NCI-H748 (cell line): Measurements from ENCODE around the gene WBP1L.
"Not testable (repeated sequence)": the region's sequence is repeated elsewhere in the genome, so short reads cannot be mapped to it uniquely, and the experiment has no call there.

Source experiments
- DNase-seq: peaks from one replicate; lab custom pipeline; 2025; ENCODE audit not compliant: unreplicated experiment; lab: John Stamatoyannopoulos, UW

Gene WBP1L

DNA sequence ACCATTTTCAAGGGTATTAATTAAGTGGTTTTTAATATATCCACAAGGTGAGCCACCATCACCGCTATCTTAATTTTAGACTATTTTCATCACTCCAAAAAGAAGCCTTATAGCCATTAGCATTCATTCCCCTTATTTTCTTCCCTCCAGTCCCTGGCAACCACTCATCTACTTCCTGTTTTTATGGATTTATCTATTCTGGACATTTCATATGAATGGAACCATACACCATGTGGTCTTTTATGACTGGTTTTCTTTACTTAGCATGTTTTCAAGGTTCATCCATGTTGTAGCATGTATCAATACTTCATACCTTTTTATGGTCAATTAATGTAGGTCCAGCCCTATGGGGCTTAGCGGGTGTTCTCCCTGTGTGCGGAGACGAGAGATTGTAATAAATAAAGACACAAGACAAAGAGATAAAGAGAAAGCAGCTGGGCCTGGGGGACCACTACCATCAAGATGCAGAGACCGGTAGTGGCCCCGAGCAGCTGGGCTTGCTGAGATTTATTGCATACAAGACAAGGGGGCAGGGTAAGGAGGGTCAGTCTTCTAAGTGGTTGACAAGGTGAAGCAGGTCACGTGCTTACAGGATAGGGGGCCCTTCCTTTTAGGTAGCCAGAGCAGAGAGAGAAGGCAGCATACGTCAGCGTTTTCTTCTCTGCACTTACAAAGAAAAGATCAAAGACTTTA, 14.6 kb downstream of the WBP1L start:
- no peak for DNase-seq

DNA sequence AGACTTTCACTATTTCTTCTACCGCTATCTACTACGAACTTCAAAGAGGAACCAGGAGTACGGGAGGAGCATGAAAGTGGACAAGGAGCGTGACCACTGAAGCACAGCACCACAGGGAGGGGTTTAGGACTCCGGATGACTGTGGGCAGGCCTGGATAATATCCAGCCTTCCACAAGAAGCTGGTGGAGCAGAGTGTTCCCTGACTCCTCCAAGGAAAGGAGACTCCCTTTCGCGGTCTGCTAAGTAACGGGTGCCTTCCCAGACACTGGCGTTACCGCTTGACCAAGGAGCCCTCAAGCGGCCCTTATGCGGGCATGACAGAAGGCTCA, 15.2 kb downstream of the WBP1L start:
- DNase-seq = not testable (repeated sequence)

DNA sequence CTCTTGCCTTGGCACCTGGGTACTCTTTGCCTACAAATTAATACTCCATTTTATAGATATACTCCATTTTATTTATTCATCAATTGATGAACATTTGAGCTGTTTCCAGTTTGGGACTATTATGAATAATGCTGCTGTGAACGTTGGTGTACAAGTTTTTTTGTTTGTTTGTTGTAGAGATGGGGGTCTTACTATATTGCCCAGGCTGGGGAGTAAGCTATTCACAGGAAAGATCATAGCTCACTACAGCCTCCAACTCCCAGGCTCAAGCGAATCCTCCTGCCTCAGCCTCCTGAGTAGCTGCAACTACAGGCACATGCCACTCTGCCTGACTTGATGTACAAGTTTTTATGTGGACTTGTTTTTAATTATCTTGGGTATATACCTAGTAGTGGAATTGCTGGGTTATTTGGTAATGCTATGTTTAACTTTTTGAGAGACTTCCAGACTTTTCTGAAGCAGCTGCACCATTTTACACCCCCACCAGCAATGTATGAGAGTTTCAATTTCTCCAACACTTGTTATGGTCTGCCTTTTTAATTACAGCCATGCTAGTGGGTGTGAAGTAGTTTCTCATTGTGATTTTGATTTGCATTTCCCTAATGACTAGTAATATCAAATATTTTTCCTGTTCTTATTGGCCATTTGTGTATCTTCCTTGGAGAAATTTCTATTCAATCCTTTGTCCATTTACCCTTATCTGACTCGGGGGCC, 15.9 kb downstream of the WBP1L start:
- no peak for DNase-seq

DNA sequence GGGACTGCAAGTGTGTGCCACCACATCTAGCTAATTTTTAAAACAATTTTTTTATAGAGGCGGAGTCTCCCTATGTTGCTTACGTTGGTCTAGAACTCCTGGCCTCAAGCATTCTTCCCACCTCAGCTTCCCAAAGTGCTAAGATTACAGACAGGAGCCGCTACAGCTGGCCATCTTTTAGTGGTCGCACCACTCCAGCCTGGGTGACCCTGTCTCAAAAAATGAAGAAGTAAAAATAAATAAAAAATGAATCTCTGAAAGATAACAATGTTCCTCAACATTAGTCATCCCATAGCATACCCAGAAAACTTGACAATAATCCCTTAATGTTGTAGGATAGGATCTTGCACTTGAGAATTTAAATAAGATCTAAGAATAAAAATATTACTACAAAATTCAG, 18.2 kb downstream of the WBP1L start:
- DNase-seq = no peak

DNA sequence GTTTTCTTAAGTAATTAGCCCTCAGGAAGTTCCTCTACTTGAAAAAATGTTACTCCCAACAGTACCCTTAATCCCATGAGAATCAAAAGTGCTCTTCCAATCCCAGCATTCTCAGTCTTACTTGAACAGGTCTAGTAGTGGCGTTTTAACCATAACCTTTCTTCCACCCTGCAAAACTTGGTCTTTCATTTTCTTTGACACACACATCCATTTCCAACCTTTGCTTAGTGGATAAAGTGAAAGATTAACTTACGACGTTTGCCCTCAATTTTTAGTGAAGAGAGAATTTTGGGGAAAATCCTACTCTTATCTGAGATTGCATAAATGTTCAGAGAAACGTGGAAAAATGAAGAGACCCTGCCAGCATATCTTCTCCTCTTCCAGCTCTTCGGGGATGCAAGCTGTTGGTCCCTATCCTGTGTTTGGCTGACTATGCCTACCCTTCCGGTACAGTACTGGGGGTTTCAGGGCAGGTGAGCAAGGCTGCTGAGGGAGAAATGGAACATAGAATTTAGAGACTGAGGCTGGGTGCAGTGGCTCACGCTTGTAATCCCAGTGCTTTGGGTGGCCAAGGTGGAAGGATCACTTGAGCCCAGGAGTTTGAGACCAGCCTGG, 18.8 kb downstream of the WBP1L start:
- DNase-seq = no peak

DNA sequence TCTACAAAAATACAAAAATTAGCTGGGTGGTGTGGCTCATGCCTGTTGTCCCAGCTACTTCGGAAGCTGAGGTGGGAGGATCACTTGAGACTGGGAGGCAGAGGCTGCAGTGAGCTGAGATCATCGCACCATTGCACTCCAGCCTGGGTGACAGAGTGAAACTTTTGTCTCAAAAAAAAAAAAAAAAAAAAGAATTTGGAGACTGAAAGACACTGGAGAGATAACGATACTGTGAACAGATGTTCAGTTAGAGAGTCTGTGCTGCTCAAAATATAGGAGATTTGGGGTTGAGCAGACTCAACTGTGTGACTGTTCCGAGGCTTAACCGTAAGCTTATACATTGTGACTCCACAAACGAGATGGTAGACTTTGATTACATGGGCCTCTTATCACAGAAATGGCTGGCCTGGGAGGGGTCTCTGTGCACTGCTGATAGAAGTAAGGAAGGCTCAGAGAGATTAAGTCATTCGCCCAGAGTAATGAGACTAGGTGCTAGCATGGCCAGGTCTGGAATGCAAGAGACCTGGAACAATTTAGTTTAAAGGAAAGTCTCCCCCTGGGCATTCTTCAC, 19.4 kb downstream of the WBP1L start:
- no peak for DNase-seq

DNA sequence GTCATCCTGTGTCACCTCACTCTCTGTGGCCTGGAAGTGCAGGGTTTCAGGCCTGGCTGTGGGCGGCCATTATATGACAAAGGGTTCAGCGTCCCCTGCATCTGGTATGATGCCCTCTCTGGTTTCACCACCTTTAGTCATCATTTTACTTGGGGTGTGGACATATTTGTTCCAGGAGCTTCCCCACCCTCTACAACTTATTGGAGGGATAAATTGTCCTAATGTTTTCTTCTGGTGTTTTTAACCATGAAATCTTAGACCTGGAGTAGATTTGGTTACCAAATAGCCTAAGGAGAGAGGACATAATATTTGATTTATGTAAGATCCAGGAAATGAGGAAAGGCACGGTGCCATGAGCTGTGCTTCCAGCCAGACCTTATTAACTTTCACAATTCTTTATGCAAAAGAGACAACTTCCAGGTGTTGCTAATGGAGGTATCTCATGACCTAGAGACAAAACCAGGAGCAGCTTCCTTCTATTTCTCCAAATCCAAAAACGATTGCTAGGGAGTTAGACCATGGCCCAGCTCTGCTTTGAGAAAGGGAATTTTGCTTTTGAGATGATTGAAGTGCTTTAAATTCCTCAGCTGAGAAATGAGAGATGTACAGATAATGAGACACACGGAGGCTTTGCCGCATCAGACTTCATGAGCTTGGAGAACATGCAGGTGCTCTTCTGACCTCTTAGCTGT, 20.9 kb downstream of the WBP1L start:
- DNase-seq = no peak

DNA sequence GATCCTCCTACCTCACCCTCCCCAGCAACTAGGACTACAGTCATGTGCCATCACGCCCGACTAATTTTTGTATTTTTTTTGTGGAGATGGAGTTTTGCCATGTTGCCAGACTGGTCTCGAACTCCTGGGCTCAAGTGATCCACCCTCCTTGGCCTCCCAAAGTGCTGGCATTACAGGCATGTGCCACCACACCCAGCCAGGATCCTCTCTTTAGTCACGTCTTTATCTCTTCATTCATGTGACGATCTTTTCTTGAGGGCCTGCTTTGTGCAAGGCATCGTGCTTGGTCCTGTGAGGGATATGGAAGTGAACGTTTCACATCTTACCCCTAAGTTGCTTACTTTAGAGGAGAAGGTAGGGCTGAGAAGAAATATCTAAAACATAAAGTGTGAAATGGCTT, 21.6 kb downstream of the WBP1L start:
- DNase-seq = no peak

DNA sequence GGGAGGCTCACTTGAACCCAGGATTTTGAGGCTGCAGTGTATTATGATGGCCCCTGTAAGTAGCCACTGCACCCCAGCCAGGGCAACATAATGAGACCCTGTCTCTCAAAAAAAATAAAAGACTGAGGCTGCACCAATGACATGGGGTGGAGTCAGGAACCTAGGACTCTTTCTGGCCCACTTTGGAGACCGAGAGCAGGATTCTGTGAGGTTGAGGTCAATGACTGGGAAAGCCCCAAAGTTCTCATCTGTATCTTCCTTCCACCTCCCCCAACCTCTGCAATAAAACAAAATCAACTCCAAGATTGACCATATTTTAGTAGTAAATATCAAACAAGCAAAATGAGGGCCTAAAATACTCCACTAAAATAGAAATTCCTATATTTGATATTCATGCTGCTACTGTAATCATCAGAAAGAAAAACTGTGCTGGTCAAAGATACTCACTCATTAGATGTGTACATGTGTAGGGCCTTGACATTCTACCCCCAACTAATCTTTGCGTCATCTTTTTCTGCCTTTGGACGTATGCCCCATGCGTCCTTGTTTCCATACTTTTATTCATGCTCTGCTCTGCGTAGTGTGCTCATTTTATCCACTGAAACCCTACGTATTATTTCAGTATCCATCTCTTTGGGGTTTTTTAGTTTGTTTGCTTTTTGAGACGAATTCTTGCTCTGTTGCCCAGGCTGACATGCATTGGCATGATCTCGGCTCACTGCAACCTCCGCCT, 23.8 kb downstream of the WBP1L start:
- DNase-seq = no peak

DNA sequence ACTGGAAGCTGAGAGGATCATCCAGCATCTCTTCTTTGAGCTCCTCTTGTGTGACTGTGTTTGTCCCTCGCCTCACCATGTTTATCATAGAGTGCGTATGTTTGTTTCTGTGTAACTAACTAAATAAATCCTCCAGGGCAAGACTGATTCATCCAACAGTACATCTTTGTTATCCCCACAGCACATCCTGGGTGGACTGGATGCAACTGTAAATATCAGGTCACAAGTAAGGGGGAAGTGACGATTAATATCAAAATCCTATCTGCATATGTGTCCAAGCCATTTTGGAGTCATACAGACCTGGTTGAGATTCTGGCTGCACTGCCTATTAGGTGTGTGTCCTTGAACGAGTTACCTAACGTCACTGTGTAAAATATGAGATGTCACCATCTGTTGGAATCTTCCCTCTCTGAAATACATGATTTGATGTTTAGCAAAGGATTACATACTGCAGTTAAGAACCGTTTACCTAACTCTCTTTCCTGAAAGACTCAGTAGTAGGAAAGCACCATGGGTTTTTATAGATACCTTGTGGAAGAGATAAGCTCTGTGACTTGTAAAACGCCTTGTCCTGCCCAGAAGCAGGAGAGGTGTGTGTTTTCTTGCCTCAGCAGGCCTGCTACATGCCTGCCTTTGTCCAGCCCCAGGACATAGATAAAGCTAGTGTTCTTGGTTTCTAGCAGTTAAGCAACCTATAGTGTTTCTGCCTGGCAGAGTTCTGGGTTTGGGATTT, 25.8 kb downstream of the WBP1L start:
- DNase-seq = no peak

DNA sequence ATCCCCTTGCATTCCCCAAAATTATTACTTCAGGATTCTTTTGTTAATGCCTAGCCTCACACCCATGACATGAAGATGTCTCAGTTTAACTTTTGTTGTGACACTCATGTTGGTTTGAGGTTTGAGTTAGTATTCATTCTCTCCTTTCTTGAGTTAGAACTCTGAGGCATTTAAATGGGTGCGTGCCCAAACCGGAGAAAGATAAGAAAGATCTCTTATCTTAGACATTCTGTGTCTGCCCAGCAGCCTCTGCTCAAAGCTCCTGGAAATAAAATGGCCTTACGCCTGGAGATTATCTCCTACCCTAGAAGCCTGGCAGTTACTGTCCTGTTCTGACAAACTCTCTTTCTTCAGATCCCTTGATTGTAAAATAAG, 26.3 kb downstream of the WBP1L start:
- DNase-seq = no peak

DNA sequence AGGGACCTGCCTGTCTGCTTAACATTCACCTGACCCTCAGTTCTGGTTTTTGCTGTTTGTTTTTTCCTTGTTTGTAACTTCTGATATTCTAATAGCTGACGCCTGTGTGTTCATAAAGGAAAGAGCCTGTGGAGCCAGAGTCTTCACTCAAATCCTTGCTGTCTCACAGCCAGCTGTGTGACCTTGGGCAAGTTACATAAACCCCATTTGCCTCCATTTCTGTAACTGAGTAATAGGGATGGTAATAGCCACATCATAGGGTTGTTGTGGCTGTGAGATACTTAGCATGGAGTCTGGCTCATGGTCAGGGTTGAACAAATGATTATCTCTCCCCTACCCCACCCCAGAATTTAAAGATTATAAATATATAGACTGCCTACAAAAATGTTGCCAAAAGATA, 27.0 kb downstream of the WBP1L start:
- no peak for DNase-seq

DNA sequence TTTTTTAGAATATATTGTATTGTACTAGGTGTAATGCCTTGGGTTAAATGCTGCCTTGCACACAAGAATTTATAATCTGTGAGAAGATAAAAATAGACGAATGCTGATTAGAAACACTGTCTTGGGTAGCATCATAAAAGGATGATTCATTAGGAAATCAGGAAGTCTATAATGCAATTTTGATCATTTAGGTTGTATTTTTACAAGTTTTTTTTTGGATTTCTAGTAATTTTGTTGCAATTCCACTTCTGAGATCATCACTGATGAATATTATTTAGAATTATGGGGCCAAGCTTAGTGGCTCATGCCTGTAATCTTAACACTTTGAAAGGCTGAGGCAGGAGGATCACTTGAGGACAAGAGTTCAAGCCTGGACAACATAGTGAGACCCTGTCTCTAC, 29.6 kb downstream of the WBP1L start:
- DNase-seq = no peak

DNA sequence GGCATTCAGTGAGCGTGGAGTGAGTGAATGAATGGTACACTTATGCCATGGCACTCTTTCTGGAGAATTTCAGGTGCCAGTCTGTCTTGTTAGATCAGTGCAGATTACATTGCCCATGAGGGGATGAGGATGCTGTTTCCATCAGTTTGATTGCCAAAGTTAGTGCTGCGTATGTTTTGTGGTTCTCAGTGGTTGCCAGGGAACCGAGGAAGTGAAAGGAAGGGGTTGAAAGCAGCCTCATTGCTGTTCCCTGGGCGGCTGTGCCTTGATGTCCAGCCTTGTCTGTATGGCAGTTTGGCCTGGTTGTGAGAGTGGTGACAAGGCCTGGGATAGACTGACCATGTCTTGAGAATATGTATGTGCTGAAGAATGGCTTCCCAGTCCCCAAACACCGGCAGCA, 30.2 kb downstream of the WBP1L start:
- DNase-seq = no peak

DNA sequence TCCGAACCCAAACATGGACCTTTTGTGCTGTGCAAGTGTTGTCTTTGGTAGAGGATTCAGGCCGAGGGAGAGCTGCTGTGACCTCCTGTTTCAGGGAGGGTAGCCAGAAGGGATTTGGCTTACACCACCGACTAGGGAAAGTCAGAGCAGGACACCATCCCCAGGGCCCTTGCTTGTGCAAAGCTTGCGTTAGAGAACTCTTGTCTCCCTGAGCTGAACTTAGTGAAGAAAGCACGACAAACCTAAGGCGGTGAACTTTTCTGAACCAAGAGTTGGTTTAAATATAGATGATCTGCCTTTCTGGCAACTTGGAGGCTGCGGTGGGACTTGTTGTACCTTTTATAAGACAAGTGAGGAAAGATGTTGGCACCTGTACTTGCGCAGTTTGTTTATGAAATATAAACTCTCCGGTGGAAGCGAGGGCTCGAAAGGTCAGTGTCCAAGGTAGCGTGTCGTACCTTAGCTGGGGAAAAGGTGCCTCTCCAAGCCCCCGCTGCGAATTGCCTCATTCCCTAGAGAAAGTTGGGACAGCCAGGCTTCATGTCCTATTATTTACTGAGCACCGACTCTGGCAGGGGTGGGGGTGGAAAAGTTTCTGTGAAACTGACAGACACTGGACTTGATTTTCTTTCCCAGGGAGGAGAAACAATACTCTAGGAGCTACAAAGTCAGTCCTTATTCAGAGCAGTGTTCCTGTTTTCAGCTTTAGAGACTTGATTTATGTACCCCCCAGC, 31.6 kb downstream of the WBP1L start:
- DNase-seq = no peak

DNA sequence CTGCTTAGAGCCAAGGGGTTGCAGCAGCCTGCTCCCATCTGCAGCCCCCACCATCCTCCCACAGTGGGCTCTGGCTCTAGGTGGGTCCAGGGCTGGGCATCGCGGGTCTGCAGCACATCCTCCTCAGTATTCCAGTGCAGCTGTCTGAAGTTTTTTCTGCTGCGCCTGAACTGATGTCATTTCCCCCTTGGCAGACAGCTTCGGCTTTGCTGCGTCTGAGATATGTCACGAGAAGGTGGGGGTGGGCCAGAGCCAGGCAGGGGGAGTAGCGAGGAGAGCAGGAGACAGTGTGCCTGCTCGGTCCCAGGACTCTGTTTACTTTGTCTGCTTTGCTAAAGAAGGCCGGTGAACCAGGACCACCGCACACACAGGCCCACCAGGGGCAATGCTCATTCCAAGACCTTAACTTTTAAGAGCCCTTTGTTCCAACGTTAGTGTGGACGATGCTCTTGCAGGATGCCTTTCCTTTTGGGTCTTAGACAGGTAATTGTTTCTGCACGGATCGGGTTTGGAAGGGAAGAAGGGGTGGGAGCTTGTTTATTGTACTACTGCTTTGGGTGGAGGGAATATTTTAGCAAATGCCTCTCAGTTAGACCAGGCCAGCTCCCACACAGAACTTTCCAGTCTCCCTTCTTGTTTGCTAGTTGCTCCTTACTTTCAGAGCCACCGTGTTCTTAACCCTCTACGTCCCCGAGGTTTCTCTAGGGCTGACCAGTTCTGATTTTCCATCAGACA, 32.4 kb downstream of the WBP1L start:
- no peak for DNase-seq

DNA sequence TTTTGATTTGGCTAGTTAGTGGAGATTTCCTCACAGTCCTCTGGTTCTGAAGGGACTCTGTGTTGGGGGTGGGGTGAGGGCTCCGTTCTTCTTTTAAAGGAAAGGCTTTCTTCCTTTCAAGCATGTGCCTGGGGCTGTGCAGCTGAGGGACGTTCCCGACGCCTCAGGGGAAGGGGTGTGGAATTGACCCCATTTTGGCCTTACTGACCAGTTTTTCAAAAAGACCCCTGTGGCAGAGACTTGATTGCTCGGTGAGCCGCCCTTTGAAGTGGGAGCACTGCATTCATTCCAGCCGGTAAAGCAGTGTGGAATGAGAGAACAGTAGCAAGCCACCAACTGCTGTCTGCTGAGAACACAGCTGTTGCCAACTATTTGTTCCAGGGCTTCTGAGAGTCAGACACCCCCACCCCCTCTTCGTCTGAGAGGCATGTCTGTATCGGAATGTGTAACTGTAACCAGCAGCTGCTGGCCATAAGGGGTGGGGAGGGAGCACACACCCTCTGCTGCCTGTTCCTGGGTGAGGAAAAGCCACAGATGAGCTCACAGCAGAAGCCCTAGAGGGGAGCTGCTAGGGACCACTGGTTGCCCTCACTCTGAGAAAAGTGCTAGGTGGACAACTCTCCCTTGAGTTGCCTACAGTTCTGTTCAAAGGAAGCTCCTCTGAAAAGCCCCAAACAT, 33.2 kb downstream of the WBP1L start:
- no peak for DNase-seq

DNA sequence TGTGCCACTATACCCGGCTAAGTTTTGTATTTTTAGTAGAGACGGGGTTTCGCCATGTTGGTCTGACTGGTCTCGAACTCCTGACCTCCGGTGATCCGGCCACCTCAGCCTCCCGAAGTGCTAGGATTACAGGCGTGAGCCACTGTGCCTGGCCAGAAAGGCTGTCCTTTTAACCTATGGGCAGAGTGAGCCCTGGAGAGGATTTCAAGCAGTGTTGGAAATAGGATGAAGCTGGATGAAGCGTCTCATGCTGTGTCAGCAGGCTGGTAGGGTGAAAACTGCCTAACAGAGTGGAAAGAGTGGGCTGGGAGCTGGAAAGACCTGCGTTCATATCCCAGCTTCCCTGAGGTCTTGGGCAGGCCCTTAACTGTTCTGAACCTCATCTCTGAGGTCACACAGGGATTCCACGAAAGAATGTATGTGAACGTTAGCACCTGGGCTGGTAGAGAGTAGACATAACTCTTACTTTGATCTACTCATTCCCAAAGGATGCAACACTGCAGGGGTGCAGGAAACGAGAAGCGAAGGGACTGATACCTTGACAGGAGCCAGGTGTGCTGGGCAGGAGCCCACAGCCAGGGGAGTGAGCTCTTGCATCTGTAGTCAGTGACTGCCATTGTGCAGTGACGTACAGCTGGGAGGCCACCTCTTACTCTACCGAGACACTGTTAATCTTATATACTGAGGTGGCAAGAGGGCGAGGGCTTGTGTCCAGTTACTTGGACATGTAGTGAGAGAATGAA, 34.1 kb downstream of the WBP1L start:
- no peak for DNase-seq
